Liver (tissue), 3 donors: ENCODE data around the gene VCP.
A peak's percentile ranks its signal among the peaks of the same experiment; 100 is the strongest.

Experiments used
- ATF3 ChIP-seq: IDR thresholded peaks from 2 replicates; pipeline ENCODE4 v1.6.1; 2016; ENCODE audit warnings: antibody characterized with exemption
- CTCF ChIP-seq: fragments of 150-350 bp; IDR thresholded peaks from 2 replicates; pipeline ENCODE4 v1.5.1; 2017; ENCODE audit warnings: improper control_type of control experiment, low read depth, low read length; ENCODE audit not compliant: missing input control
- EGR1 ChIP-seq, 2 donors: IDR thresholded peaks; 2 replicates each; pipeline ENCODE4 v1.6.1; 2016 to 2018; ENCODE audit warnings: antibody characterized with exemption in 2 of 2, low read depth in 2 of 2
- MAX ChIP-seq: IDR thresholded peaks from 2 replicates; pipeline ENCODE4 v1.6.1; 2016; ENCODE audit warnings: antibody characterized with exemption
- RAD21 ChIP-seq, 2 donors: IDR thresholded peaks; 2 replicates each; pipeline ENCODE4 v1.6.1; 2016; ENCODE audit warnings: antibody characterized with exemption in 2 of 2, mild to moderate bottlenecking in 2 of 2
- RXRA ChIP-seq, 2 donors: IDR thresholded peaks; 2 replicates each; pipeline ENCODE4 v1.6.1; 2017 to 2018; ENCODE audit warnings: antibody characterized with exemption in 2 of 2, mild to moderate bottlenecking in 1 of 2
- TAF1 ChIP-seq: conservative IDR thresholded peaks from 2 replicates; pipeline ENCODE4 v1.6.1; 2016; ENCODE audit warnings: antibody characterized with exemption, mild to moderate bottlenecking
- YY1 ChIP-seq: IDR thresholded peaks from 2 replicates; pipeline ENCODE4 v1.6.1; 2016; ENCODE audit warnings: antibody characterized with exemption, mild to moderate bottlenecking
- ZBTB33 ChIP-seq: IDR thresholded peaks from 2 replicates; pipeline ENCODE4 v1.6.1; 2016; ENCODE audit warnings: antibody characterized with exemption
- donor health status: healthy.
- donor health status: healthy.

- peak; percentile 21 for TF ChIP-seq CTCF
- TF ChIP-seq YY1: no peak
- no peak for TF ChIP-seq RXRA (IDR thresholded peaks at IDR 0.05)
- no peak for TF ChIP-seq MAX
- no peak for TF ChIP-seq TAF1
- TF ChIP-seq ZBTB33: no peak
- no peak for TF ChIP-seq ATF3
- no peak for TF ChIP-seq EGR1 (IDR thresholded peaks at IDR 0.05; ENCODE audit: low read depth in 2 of 2)
- TF ChIP-seq RAD21 (IDR thresholded peaks at IDR 0.05): no peak
Measured at GRCh38 chr9:35071814-35072460, 488 bp downstream of the VCP start.
